Measurements from ENCODE around the gene WWOX.
A peak's percentile ranks its signal among the peaks of the same experiment; 100 is the strongest.
"Not testable (repeated sequence)": the region's sequence is repeated elsewhere in the genome, so short reads cannot be mapped to it uniquely, and the experiment has no call there.

WWOX gene

GRCh38 chr16:78099271-78100111 is at the start of gene WWOX:
WWOX (plus strand) TSS chr16:78099654.
- Histone ChIP-seq H3K4me3 (ENCODE audit: insufficient read length, low read depth) (peak within 1 kb of the TSS; percentile 99), H3K4me1 (ENCODE audit: insufficient read depth, insufficient read length) (peaks cover 2% of the 10 kb centered on the region), H3K9me3 (ENCODE audit: insufficient read depth, low read length) (peaks cover 23% of the 10 kb centered on the region; the same call in 1 of the 2 replicates), H3K27me3 (ENCODE audit: insufficient read depth, insufficient read length) (no peaks in the 10 kb centered on the region), H3K9ac (ENCODE audit: insufficient read length, low read depth) (peak within 1 kb of the TSS; percentile 98), H3K36me3 (ENCODE audit: insufficient read depth, insufficient read length, low read length) (peaks cover 26% of the 10 kb centered on the region)
- TF ChIP-seq SUZ12 (IDR thresholded peaks at IDR 0.05; ENCODE audit: extremely low read depth, insufficient read depth, insufficient read length), result no peak
- peak; percentile 96 for DNase-seq (ENCODE audit: low read depth, low spot score)

GRCh38 chr16:78050734-78051400 is 48.6 kb upstream of the WWOX start:
- DNase-seq (ENCODE audit: low read depth, low spot score), result no peak
- Histone ChIP-seq H3K4me3 (ENCODE audit: insufficient read length, low read depth) (no peak overlapping the region), H3K9ac (ENCODE audit: insufficient read length, low read depth) (no peak overlapping the region), H3K36me3 (ENCODE audit: insufficient read depth, insufficient read length, low read length) (no peaks in the 10 kb centered on the region), H3K4me1 (ENCODE audit: insufficient read depth, insufficient read length) (no peaks in the 10 kb centered on the region), H3K27me3 (ENCODE audit: insufficient read depth, insufficient read length) (peaks cover 36% of the 10 kb centered on the region), H3K9me3 (ENCODE audit: insufficient read depth, low read length) (no peaks in the 10 kb centered on the region)
- no peak for TF ChIP-seq ZNF274 (IDR thresholded peaks at IDR 0.05; ENCODE audit: low read depth, low read length)
- no peak for TF ChIP-seq SUZ12 (IDR thresholded peaks at IDR 0.05; ENCODE audit: extremely low read depth, insufficient read depth, insufficient read length)
- TF ChIP-seq YY1 (IDR thresholded peaks at IDR 0.05; ENCODE audit: insufficient read depth, insufficient read length), result no peak

- Histone ChIP-seq H3K4me1 (ENCODE audit: insufficient read depth, insufficient read length) (no peaks in the 10 kb centered on the region), H3K9me3 (ENCODE audit: insufficient read depth, low read length) (no peaks in the 10 kb centered on the region; the same call in 1 of the 2 replicates)
- no peak for DNase-seq (ENCODE audit: low read depth, low spot score)
Observed at GRCh38 chr16:78057803-78058564, 41.5 kb upstream of the WWOX start.

GRCh38 chr16:78059806-78060205 is 39.6 kb upstream of the WWOX start:
- H3K4me3 ChIP-seq (ENCODE audit: insufficient read length, low read depth); DNase-seq (ENCODE audit: low read depth, low spot score); H3K27me3 ChIP-seq (ENCODE audit: insufficient read depth, insufficient read length); H3K4me1 ChIP-seq (ENCODE audit: insufficient read depth, insufficient read length); H3K9me3 ChIP-seq (ENCODE audit: insufficient read depth, low read length); H3K36me3 ChIP-seq (ENCODE audit: insufficient read depth, insufficient read length, low read length); H3K9ac ChIP-seq (ENCODE audit: insufficient read length, low read depth): not testable (repeated sequence)

More at GRCh38 chr16:78057803-78058564, 41.5 kb upstream of the WWOX start:
- no peak overlapping the region for H3K9ac ChIP-seq (ENCODE audit: insufficient read length, low read depth)
- no peak overlapping the region for H3K4me3 ChIP-seq (ENCODE audit: insufficient read length, low read depth)
- peaks cover 12% of the 10 kb centered on the region for H3K27me3 ChIP-seq (ENCODE audit: insufficient read depth, insufficient read length)
- TF ChIP-seq SUZ12 (IDR thresholded peaks at IDR 0.05; ENCODE audit: extremely low read depth, insufficient read depth, insufficient read length), result no peak
- no peak for TF ChIP-seq YY1 (IDR thresholded peaks at IDR 0.05; ENCODE audit: insufficient read depth, insufficient read length)
- TF ChIP-seq ZNF274 (IDR thresholded peaks at IDR 0.05; ENCODE audit: low read depth, low read length), result no peak
- H3K36me3 ChIP-seq (ENCODE audit: insufficient read depth, insufficient read length, low read length), result no peaks in the 10 kb centered on the region

- Histone ChIP-seq H3K9ac (ENCODE audit: insufficient read length, low read depth) (no peak overlapping the region), H3K4me1 (ENCODE audit: insufficient read depth, insufficient read length) (no peaks in the 10 kb centered on the region), H3K4me3 (ENCODE audit: insufficient read length, low read depth) (no peak overlapping the region), H3K9me3 (ENCODE audit: insufficient read depth, low read length) (no peaks in the 10 kb centered on the region; the same call in 1 of the 2 replicates), H3K27me3 (ENCODE audit: insufficient read depth, insufficient read length) (peaks cover 5% of the 10 kb centered on the region), H3K36me3 (ENCODE audit: insufficient read depth, insufficient read length, low read length) (no peaks in the 10 kb centered on the region)
- no peak for DNase-seq (ENCODE audit: low read depth, low spot score)
- TF ChIP-seq YY1 (IDR thresholded peaks at IDR 0.05; ENCODE audit: insufficient read depth, insufficient read length) (no peak), ZNF274 (IDR thresholded peaks at IDR 0.05; ENCODE audit: low read depth, low read length) (no peak), SUZ12 (IDR thresholded peaks at IDR 0.05; ENCODE audit: extremely low read depth, insufficient read depth, insufficient read length) (no peak)
Observed at GRCh38 chr16:78060295-78060694, 39.2 kb upstream of the WWOX start.

- Histone ChIP-seq H3K27me3 (ENCODE audit: insufficient read depth, insufficient read length) (peaks cover 5% of the 10 kb centered on the region), H3K4me3 (ENCODE audit: insufficient read length, low read depth) (no peak overlapping the region), H3K9ac (ENCODE audit: insufficient read length, low read depth) (no peak overlapping the region), H3K36me3 (ENCODE audit: insufficient read depth, insufficient read length, low read length) (no peaks in the 10 kb centered on the region), H3K4me1 (ENCODE audit: insufficient read depth, insufficient read length) (no peaks in the 10 kb centered on the region), H3K9me3 (ENCODE audit: insufficient read depth, low read length) (no peaks in the 10 kb centered on the region; the same call in 1 of the 2 replicates)
- DNase-seq (ENCODE audit: low read depth, low spot score), result no peak
- TF ChIP-seq YY1 (IDR thresholded peaks at IDR 0.05; ENCODE audit: insufficient read depth, insufficient read length) (no peak), SUZ12 (IDR thresholded peaks at IDR 0.05; ENCODE audit: extremely low read depth, insufficient read depth, insufficient read length) (no peak)
Observed at GRCh38 chr16:78060809-78061208, 38.6 kb upstream of the WWOX start.

- no peak for TF ChIP-seq ZNF274 (IDR thresholded peaks at IDR 0.05; ENCODE audit: low read depth, low read length)
- no peak for TF ChIP-seq YY1 (IDR thresholded peaks at IDR 0.05; ENCODE audit: insufficient read depth, insufficient read length)
- no peak for TF ChIP-seq SUZ12 (IDR thresholded peaks at IDR 0.05; ENCODE audit: extremely low read depth, insufficient read depth, insufficient read length)
- no peaks in the 10 kb centered on the region for H3K36me3 ChIP-seq (ENCODE audit: insufficient read depth, insufficient read length, low read length)
- no peak overlapping the region for H3K4me3 ChIP-seq (ENCODE audit: insufficient read length, low read depth)
- H3K9ac ChIP-seq (ENCODE audit: insufficient read length, low read depth), result no peak overlapping the region
- H3K9me3 ChIP-seq (ENCODE audit: insufficient read depth, low read length), result 0 out of 2 replicates have a peak, but pooled peaks cover 7% of the 10 kb centered on the region
- no peaks in the 10 kb centered on the region for H3K4me1 ChIP-seq (ENCODE audit: insufficient read depth, insufficient read length)
- DNase-seq (ENCODE audit: low read depth, low spot score), result no peak
- H3K27me3 ChIP-seq (ENCODE audit: insufficient read depth, insufficient read length), result peaks cover 26% of the 10 kb centered on the region
Observed at GRCh38 chr16:78065319-78065718, 34.1 kb upstream of the WWOX start.

All from NT2/D1 (cell line).